OCI-M2 (cell line): ENCODE results near the gene L3MBTL1.
"Not testable (repeated sequence)": the region's sequence is repeated elsewhere in the genome, so short reads cannot be mapped to it uniquely, and the experiment has no call there.

ENCODE experiments used
- DNase-seq: peaks from one replicate; lab custom pipeline; 2025; ENCODE audit not compliant: unreplicated experiment; lab: John Stamatoyannopoulos, UW

L3MBTL1 gene

GRCh38 chr20:43584448-43585136 is 77.1 kb downstream of the L3MBTL1 start:
- DNase-seq = no peak

- DNase-seq = no peak
These were observed 79.1 kb downstream of the L3MBTL1 start for GRCh38 chr20:43586641-43587040.

GRCh38 chr20:43588526-43588925 is 81.0 kb downstream of the L3MBTL1 start:
- not testable (repeated sequence) for DNase-seq

- no peak for DNase-seq
These were observed 82.5 kb downstream of the L3MBTL1 start for GRCh38 chr20:43590036-43590391.

GRCh38 chr20:43590392-43591303 is 83.2 kb downstream of the L3MBTL1 start, which contains the start of gene IFT52:
TSS of gene IFT52 (plus strand) at chr20:43590937. CDS start at chr20:43594699, 3,762 bp downstream.
- DNase-seq = peak; percentile 85
